Measurements from ENCODE around the gene GPRIN3.

GPRIN3 gene

DNA sequence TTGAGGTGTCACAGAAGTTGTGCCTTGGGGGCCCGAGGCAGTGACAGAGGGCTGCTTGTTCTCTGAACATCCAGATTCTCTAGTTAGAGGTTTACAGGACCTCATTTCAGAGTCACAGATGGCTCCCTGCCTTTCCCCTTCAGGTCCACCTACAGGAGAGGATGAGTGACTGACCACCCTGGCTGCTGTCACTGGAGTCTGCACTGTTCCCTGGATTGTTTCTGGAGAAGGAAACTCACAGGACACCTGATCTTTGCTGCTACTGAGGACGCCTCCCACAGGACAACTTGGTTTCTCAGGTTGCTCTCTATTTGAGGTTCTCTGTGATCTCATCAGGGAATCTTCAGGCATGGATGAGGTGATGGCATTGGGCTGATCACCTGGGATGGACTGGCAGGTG, 58.3 kb downstream of the GPRIN3 start:
- ChIA-PET POLR2A (no interaction called here), CTCF (interaction anchor here (1.1 kb wide), 2 partner anchors 9 to 23 kb away, joined by 3 read pairs; no protein-coding TSS in a partner anchor)
- Histone ChIP-seq H3K4me1 (ENCODE audit: control insufficient read depth, insufficient read depth, low read length) (no peaks in the 10 kb centered on the region), H3K36me3 (ENCODE audit: control insufficient read depth in 2 of 2, insufficient read depth in 1 of 2, low read length in 2 of 2) (peaks cover 0 to 13% of the 10 kb centered on the region in 2 experiments; a peak in 1 of 3 replicates), H3K27ac (ENCODE audit: extremely low read depth, low read depth, low read length) (no peak overlapping the region), H3K9me3 (ENCODE audit: control insufficient read depth, insufficient read depth, low read depth, low read length) (no peaks in the 10 kb centered on the region), H3K4me3 (ENCODE audit: low read depth, low read length) (no peak overlapping the region)
- TF ChIP-seq KLF1 (tag by site-specific recombination; IDR thresholded peaks at IDR 0.05) (no peak), SCRT1 (tag by site-specific recombination; IDR thresholded peaks at IDR 0.05; ENCODE audit: borderline replicate concordance) (no peak), ZNF292 (tag by site-specific recombination; IDR thresholded peaks at IDR 0.05; ENCODE audit: borderline replicate concordance, low read depth) (no peak), ZEB2 (tag by site-specific recombination; IDR thresholded peaks at IDR 0.05) (no peak)
- TF ChIP-seq, protein P1, sequence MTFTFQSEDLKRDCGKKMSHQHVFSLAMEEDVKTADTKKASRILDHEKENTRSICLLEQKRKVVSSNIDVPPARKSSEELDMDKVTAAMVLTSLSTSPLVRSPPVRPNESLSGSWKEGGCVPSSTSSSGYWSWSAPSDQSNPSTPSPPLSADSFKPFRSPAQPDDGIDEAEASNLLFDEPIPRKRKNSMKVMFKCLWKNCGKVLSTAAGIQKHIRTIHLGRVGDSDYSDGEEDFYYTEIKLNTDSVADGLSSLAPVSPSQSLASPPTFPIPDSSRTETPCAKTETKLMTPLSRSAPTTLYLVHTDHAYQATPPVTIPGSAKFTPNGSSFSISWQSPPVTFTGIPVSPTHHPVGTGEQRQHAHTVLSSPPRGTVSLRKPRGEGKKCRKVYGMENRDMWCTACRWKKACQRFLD (tag by site-specific recombination; IDR thresholded peaks at IDR 0.05): no peak
- TF ChIP-seq, protein P2, sequence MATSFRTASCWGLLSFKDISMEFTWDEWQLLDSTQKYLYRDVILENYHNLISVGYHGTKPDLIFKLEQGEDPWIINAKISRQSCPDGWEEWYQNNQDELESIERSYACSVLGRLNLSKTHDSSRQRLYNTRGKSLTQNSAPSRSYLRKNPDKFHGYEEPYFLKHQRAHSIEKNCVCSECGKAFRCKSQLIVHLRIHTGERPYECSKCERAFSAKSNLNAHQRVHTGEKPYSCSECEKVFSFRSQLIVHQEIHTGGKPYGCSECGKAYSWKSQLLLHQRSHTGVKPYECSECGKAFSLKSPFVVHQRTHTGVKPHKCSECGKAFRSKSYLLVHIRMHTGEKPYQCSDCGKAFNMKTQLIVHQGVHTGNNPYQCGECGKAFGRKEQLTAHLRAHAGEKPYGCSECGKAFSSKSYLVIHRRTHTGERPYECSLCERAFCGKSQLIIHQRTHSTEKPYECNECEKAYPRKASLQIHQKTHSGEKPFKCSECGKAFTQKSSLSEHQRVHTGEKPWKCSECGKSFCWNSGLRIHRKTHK (tag by site-specific recombination; IDR thresholded peaks at IDR 0.05): no peak

DNA sequence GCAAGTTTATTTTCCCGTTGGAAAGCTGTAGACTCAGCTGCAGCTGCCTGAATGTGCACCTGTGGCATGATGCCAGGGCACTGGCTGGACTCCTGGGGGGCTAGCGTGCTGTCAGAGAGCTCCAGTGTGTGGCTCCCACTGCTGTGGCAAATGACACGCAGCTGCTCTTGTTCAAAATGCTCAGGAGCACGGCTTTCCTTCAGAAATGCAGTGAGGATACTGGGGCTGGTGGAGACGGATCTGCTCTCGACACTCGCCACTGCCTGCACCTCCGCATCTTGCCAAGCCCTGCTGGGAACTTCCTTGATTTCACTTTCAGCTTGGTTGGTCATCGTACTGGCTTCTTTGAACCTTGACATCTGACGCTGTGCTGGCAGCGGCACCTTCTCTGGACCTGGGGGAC, 58.7 kb downstream of the GPRIN3 start:
- POLR2A ChIA-PET: no interaction called here
- no peaks in the 10 kb centered on the region for H3K9me3 ChIP-seq (ENCODE audit: control insufficient read depth, insufficient read depth, low read depth, low read length)
- no peak overlapping the region for H3K4me3 ChIP-seq (ENCODE audit: low read depth, low read length)
- CTCF ChIA-PET: interaction anchor here (1.1 kb wide), 2 partner anchors 9 to 22 kb away, joined by 3 read pairs; no protein-coding TSS in a partner anchor
- TF ChIP-seq ZNF19 (tag by site-specific recombination; IDR thresholded peaks at IDR 0.05; ENCODE audit: low read depth): no peak
- no peak for TF ChIP-seq RBAK (tag by site-specific recombination; IDR thresholded peaks at IDR 0.05)
- TF ChIP-seq ZNF549 (tag by site-specific recombination; IDR thresholded peaks at IDR 0.05): no peak
- TF ChIP-seq, protein P3, sequence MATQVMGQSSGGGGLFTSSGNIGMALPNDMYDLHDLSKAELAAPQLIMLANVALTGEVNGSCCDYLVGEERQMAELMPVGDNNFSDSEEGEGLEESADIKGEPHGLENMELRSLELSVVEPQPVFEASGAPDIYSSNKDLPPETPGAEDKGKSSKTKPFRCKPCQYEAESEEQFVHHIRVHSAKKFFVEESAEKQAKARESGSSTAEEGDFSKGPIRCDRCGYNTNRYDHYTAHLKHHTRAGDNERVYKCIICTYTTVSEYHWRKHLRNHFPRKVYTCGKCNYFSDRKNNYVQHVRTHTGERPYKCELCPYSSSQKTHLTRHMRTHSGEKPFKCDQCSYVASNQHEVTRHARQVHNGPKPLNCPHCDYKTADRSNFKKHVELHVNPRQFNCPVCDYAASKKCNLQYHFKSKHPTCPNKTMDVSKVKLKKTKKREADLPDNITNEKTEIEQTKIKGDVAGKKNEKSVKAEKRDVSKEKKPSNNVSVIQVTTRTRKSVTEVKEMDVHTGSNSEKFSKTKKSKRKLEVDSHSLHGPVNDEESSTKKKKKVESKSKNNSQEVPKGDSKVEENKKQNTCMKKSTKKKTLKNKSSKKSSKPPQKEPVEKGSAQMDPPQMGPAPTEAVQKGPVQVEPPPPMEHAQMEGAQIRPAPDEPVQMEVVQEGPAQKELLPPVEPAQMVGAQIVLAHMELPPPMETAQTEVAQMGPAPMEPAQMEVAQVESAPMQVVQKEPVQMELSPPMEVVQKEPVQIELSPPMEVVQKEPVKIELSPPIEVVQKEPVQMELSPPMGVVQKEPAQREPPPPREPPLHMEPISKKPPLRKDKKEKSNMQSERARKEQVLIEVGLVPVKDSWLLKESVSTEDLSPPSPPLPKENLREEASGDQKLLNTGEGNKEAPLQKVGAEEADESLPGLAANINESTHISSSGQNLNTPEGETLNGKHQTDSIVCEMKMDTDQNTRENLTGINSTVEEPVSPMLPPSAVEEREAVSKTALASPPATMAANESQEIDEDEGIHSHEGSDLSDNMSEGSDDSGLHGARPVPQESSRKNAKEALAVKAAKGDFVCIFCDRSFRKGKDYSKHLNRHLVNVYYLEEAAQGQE (tag by site-specific recombination; IDR thresholded peaks at IDR 0.05): no peak
- no peak for TF ChIP-seq ZNF776 (tag by site-specific recombination; IDR thresholded peaks at IDR 0.05; ENCODE audit: borderline replicate concordance)
- TF ChIP-seq ZNF335 (tag by site-specific recombination; conservative IDR thresholded peaks at IDR 0.05): no peak
- TF ChIP-seq HOXA7 (CRISPR knock-in tag; IDR thresholded peaks at IDR 0.05; ENCODE audit: borderline replicate concordance): no peak
- TF ChIP-seq ZIC2 (tag by site-specific recombination; IDR thresholded peaks at IDR 0.05): peak; percentile 40
- 0 out of 2 replicates have a peak, but pooled peaks have one; percentile 15 for TF ChIP-seq GLIS1 (tag by site-specific recombination; IDR thresholded peaks at IDR 0.05)
- no peak for TF ChIP-seq BCL11B (tag by site-specific recombination; IDR thresholded peaks at IDR 0.05; ENCODE audit: low read depth)
- TF ChIP-seq, protein P4, sequence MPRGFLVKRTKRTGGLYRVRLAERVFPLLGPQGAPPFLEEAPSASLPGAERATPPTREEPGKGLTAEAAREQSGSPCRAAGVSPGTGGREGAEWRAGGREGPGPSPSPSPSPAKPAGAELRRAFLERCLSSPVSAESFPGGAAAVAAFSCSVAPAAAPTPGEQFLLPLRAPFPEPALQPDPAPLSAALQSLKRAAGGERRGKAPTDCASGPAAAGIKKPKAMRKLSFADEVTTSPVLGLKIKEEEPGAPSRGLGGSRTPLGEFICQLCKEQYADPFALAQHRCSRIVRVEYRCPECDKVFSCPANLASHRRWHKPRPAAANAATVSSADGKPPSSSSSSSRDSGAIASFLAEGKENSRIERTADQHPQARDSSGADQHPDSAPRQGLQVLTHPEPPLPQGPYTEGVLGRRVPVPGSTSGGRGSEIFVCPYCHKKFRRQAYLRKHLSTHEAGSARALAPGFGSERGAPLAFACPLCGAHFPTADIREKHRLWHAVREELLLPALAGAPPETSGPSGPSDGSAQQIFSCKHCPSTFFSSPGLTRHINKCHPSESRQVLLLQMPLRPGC (tag by site-specific recombination; IDR thresholded peaks at IDR 0.05): no peak
- H3K36me3 ChIP-seq (ENCODE audit: control insufficient read depth in 2 of 2, insufficient read depth in 1 of 2, low read length in 2 of 2): peaks cover 0 to 13% of the 10 kb centered on the region in 2 experiments; a peak in 1 of 3 replicates
- no peaks in the 10 kb centered on the region for H3K4me1 ChIP-seq (ENCODE audit: control insufficient read depth, insufficient read depth, low read length)
- H3K27ac ChIP-seq (ENCODE audit: extremely low read depth, low read depth, low read length): no peak overlapping the region

All from HEK293 (cell line).